ENCODE data around the gene AUP1.

GRCh38 chr2:74512744-74513604 lies 16.5 kb downstream of the AUP1 start:
- no peak for TF ChIP-seq CTCF (IDR thresholded peaks at IDR 0.05)
- no peak for TF ChIP-seq POLR2A (IDR thresholded peaks at IDR 0.05)

All from body of pancreas (tissue), 4 donors.